Measurements from ENCODE around the gene TMEM267.
A peak's percentile ranks its signal among the peaks of the same experiment; 100 is the strongest.

Gene TMEM267

GRCh38 chr5:43396762-43397304, 86.8 kb downstream of the TMEM267 start:
- DNase-seq (ENCODE audit: low spot score): peak; percentile 78
- no peak for TF ChIP-seq CTCF (IDR thresholded peaks at IDR 0.05; ENCODE audit: extremely low read depth, missing control alignments)

Data from GM20000 (cell line).